ENCODE results near the gene MAFG.

The MAFG gene

DNA sequence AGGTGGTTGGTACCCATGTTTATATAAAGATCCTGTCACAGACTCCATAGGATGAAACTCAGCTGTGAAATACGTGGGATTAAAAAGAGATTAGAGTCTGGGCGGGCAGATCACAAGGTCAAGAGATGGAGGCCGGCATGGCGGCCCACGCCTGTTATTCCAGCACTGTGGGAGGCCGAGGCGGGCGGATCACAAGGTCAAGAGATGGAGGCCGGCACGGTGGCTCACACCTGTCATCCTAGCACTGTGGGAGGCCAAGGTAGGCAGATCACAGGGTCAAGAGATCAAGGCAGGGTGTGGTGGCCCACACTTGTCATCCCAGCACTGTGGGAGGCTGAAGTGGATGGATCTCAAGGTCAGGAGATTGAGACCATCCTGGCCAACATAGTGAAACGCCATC lies 32.1 kb downstream of the MAFG start:
- DNase-seq (ENCODE audit: extremely low read depth, low read depth) = no peak
- TF ChIP-seq, protein P1, sequence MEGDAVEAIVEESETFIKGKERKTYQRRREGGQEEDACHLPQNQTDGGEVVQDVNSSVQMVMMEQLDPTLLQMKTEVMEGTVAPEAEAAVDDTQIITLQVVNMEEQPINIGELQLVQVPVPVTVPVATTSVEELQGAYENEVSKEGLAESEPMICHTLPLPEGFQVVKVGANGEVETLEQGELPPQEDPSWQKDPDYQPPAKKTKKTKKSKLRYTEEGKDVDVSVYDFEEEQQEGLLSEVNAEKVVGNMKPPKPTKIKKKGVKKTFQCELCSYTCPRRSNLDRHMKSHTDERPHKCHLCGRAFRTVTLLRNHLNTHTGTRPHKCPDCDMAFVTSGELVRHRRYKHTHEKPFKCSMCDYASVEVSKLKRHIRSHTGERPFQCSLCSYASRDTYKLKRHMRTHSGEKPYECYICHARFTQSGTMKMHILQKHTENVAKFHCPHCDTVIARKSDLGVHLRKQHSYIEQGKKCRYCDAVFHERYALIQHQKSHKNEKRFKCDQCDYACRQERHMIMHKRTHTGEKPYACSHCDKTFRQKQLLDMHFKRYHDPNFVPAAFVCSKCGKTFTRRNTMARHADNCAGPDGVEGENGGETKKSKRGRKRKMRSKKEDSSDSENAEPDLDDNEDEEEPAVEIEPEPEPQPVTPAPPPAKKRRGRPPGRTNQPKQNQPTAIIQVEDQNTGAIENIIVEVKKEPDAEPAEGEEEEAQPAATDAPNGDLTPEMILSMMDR (IDR thresholded peaks at IDR 0.05; ENCODE audit: low read depth, low read length, missing control alignments) = no peak
- no peak overlapping the region for H3K4me3 ChIP-seq (replicated peaks; ENCODE audit: low read depth, low read length)

- no peak for DNase-seq (ENCODE audit: extremely low read depth, low read depth)
- peak overlapping the region; percentile 73 for H3K4me3 ChIP-seq (replicated peaks; ENCODE audit: low read depth, low read length)
- TF ChIP-seq, protein P1 (IDR thresholded peaks at IDR 0.05; ENCODE audit: low read depth, low read length, missing control alignments) = no peak
Measured at GRCh38 chr17:81891303-81891552, 36.3 kb downstream of the MAFG start.

DNA sequence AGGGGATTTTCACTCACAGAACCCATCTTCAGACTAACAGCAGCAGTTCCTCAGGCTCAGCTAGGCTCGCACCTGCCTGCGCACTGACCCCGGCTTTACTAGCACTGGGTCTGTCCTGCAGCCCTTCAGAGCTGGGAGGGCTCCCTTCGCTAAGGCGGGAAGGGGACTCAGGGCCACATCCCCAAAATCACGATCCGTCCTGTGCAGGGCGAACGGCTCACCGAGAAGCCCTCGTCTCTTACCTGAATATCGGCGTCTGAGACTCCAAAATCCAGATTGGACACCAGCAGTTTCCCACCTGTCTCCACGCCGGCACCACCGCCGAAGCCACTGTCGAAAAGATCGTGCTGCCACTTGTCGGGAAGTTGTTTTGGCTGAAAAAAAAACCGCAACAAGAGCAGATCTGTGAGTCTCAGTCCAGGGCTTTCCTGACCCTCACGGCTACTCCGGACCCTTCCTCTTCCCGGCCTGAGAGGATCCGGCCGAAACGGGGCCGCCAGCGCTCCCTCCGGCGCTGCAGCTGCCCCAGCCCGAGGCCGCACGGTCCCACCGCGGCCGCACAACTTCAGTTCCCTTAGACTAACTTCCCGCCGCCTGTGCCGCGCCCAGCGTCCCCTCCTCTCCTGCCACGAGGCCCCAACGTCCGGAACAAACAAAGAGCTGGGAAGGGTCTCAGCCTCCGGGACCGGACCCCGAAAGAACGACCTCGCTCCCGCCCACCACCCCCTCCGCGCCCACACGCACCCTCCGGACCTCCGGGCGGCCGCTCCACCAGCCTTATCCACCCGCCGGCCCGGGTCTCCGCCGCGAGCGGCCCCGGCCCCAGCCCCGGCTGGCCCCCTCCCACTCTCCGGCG lies 36.9 kb downstream of the MAFG start:
- peak overlapping the region; percentile 73 for H3K4me3 ChIP-seq (replicated peaks; ENCODE audit: low read depth, low read length)
- TF ChIP-seq, protein P1 (IDR thresholded peaks at IDR 0.05; ENCODE audit: low read depth, low read length, missing control alignments) = no peak
- no peak for DNase-seq (ENCODE audit: extremely low read depth, low read depth)

DNA sequence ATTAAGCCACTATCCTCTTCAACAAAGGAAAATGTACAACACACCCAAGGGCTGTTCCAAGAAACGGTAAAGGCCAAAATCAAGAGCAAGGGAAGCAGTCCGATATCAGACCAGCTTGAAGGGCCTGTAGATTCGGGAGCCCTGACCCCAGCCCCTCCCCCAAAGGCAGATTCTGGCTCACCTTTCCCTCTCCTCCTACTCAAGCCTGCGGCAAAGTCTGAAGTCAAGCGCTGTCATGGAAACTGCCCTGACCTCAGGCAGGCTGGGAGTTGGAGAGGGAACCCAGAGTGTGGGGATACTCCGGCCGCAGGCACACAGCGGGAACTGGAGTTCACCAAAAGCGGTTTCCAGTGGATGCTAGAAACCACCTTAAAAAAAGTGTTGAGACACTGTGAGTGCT lies 37.9 kb downstream of the MAFG start:
- peak overlapping the region; percentile 73 for H3K4me3 ChIP-seq (replicated peaks; ENCODE audit: low read depth, low read length)
- DNase-seq (ENCODE audit: extremely low read depth, low read depth) = no peak
- TF ChIP-seq, protein P1 (IDR thresholded peaks at IDR 0.05; ENCODE audit: low read depth, low read length, missing control alignments) = no peak

- TF ChIP-seq, protein P1 (IDR thresholded peaks at IDR 0.05; ENCODE audit: low read depth, low read length, missing control alignments) = no peak
- H3K4me3 ChIP-seq (replicated peaks; ENCODE audit: low read depth, low read length) = peak overlapping the region; percentile 73; the same call in 1 of the 2 replicates
- DNase-seq (ENCODE audit: extremely low read depth, low read depth) = no peak
Measured at GRCh38 chr17:81888988-81889595, 38.4 kb downstream of the MAFG start.

DNA sequence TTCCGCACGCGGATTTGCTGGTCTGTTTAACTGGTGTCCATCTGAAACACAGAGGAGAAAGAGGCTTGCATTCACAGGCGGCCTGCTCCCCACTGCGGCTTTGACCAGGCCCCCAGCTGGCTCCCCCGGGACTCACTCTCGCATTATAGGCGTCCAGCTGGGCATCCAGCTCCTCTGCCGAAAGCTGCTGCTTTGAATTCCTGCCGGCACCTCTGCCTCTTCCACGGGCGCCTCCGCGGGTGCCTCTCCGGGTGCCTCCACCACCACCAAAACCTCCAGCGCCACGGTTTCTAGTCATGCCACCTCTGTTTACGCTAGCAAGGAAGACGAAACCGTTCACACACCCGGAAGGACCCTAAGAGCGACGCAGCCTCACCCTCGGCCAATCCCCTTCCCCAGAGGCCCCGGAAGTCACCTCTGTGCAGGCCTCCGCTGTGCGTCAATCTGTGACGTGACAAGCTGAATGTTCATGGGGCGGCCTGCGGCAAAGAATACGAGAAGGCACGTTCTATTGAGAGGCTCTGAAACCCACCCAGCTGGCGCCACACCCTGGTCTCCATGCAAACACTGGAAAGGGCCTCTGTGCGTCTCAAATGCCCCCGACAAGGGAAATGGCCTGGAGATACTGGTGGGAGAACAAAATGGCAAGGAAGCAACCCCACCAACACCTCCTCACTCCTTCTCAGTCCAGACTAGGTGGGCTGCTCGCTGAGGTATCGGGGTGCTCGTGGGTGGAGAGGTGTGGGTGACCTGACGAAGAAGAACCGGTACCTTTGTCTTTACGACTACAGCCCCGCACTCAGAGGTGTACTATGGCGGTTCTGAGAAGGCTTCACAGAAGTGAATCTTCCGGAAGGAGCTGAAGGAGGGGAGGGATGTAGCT lies 39.2 kb downstream of the MAFG start:
- TF ChIP-seq, protein P1 (IDR thresholded peaks at IDR 0.05; ENCODE audit: low read depth, low read length, missing control alignments) = no peak
- DNase-seq (ENCODE audit: extremely low read depth, low read depth) = no peak
- H3K4me3 ChIP-seq (replicated peaks; ENCODE audit: low read depth, low read length) = no peak overlapping the region
